Ramos (cell line): ENCODE measurements around the gene NR6A1.

ENCODE experiments used
- in situ Hi-C: fragments of 300-500 bp; cut with MboI; formaldehyde crosslinking; loops from one replicate; pipeline ENCODE4 v1.14.3; 2022; ENCODE audit warnings: low sequenced_read_pairs; ENCODE audit not compliant: unreplicated experiment

Gene NR6A1

GRCh38 chr9:124487260-124488182 is 283.6 kb downstream of the NR6A1 start:
- in situ Hi-C loops: no loop called here

GRCh38 chr9:124486778-124487259 is 284.3 kb downstream of the NR6A1 start:
- in situ Hi-C loops: no loop called here

GRCh38 chr9:124485936-124486335 is 285.2 kb downstream of the NR6A1 start:
- in situ Hi-C loops: no loop called here

DNA sequence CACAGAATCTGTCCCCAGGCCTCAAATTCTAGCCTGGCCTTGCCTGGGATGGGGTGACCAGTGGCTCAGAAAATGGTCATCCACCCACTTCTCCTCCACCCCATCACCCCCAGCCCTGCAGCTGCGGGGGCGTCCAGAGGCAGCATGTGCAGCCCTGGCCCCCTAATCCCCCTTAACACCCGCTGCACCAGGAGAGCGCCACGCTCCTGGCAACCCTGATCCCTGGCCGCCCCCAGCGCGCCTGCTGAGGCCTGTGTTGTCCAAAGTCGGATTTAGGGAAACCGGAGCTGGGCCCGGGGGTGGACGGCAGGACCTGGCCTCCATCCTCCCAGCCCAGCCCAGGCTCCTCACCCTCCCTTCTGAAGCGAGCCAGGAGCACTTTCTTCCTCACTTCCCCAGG is 285.9 kb downstream of the NR6A1 start:
- in situ Hi-C loops: no loop called here

DNA sequence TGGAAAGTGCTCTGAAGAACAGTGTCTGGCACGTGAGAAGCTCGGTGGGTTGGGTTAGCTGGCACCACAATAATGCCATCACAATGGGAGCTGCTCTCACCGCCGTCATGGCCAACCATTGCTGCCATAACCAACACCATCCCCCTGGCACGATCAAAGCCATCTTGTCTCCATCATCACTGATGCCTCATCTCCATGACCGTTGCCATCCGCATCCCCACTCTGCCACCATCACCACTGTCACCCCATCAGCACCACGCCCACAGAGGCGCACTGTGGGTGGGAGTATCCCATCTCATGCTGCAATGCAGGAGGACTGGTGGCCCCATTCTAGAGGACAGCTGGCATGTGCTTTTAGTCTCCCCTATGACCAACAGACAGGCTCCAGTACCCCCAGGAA is 287.6 kb downstream of the NR6A1 start:
- in situ Hi-C loops: no loop called here

- in situ Hi-C loops: no loop called here
These were observed 288.6 kb downstream of the NR6A1 start for GRCh38 chr9:124482431-124483031.

DNA sequence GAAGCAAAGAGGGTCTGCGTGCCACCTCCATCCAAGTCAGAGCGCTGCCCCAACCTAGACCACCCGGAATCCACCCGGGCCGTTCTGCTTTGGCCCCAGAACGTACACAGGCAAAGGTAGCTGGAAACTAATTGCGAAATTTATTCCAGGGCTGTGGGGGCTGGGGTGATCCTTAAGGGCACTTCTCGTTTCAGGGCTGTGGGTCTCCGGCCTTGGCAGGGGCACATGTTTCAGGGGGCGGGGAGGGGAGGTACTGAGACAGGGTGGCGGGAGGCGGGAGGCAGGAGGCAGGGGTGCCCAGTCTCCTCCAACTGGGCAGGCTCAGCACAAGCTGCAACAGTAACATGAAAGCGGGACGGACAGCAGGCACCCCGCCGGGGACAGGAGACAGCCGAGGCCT is 290.0 kb downstream of the NR6A1 start:
- in situ Hi-C loops: no loop called here

GRCh38 chr9:124480621-124480981 is 290.5 kb downstream of the NR6A1 start:
- in situ Hi-C loops: no loop called here

DNA sequence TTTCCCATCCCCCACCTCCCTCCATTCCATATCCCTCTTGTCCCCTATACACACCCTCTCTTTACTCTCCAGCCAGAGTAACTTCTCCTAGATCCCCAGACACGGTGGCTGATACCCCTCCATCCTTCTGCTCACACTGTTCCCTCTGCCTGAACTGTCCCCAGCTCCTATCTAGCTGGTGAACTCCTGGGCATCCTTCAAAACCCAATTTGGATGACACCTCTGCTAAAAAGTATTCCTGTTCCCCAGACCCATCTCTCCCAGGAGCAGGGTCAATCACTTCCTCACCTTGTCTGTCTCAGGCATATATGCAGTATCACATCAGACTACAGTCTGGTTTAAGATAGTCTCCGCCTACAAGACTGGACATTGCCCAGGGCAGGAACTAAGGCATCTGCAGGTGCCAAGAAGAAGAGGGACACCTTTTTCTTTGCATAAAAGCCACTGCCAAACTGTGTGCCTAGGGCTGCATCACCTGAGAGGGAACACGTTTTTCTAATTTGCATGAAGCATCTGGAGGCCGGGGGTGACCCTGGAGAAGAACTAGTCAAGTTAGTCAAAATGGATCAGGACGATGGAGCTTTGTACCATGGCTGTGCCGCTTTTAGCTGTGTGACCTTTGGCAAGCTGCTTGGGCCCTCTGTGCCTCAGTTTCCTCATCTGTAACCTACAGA is 291.0 kb downstream of the NR6A1 start:
- in situ Hi-C loops: no loop called here

DNA sequence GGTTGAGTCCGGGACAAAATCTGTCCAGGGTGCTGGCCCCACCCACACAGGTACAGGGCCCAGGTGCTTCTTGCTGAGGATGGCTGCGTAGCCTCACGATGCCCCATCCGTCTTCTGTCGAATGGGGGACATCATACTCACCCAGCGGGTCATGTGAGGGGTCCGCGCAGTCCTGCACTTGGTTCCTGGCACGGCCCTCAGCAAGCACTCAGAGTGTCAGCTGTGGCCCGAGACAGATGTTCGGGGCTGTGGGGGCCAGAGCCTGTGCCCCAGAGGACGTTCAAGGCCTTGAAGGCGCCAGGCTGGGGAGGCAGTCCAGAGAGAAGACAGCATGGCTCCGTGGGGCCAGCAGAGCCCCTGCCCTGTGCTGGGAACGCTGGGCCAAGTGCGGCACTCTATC is 291.7 kb downstream of the NR6A1 start:
- in situ Hi-C loops: no loop called here

DNA sequence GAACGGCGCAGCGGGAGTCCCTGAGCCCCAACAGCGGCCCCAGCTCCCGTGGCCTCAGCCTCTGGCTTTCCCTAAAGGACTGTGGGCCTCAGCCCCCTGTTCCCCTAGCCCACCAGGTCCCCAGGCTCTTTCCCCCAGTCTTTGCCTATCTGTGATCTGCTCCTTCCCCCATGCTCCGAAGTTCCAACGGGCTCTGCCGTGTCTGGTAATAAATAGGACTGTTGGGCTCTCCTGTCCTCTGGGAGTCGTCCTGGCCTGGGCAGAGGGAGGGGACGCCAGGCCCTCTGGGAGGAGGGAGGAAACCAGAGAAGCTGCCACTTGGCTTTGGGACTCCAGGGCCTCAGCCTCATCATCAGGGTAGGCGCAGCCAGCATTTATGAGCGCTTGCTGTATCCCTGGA is 292.8 kb downstream of the NR6A1 start:
- in situ Hi-C loops: no loop called here

DNA sequence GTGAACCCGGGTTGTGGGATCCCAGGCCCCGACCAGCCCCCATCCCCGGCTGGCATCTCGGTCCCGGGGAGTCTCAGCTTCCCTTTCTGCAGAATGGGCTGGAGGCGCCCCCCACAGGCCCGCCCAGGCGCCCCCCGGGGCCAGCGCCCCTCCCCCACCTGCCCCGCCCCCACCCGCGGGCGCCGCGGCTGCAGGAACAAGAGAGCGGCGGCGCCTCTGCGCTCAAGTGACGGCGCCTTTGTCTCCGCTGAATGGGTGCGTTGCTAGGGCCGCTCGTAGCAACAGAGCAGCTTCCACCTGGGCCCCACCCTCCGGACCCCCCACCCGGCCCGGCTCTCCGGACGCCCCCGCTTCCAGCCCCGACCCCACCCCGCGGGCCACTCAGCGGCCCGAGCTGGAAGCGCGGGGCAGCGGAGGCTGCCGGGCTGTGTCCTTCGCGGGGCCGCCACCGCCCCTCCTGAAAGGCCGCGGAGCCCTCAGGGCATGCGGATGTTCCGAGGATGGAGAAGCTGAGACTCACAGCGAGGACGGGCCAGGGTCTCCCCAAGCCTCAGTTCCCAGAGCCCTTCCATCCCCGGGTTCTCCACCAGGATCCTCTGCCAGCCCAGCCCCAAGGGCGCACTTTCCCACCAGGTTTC is 293.3 kb downstream of the NR6A1 start:
- in situ Hi-C loops: no loop called here

DNA sequence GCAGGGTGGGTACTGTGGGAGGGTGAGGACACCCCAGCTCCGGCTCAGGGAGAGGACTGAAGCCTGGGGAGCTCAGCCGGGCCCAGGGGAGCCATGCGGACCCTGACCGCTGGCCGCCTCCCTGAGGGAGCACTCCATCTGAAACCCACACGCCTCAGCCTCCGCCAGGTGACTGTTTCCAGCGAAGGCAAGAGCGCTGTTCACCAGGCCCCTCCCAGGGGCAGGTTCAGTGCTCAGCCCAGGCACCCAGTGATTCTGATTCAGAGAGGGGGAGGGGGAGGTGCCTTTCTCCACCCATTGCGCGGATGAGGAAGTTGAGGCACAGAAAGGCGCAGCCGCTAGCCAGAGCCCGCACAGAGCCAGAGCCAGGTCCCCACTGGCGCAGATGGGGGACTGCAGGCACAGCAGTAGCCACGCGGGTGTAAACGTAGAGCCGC is 293.9 kb downstream of the NR6A1 start:
- in situ Hi-C loops: no loop called here

GRCh38 chr9:124475868-124476690 is 295.0 kb downstream of the NR6A1 start:
- in situ Hi-C loops: no loop called here

DNA sequence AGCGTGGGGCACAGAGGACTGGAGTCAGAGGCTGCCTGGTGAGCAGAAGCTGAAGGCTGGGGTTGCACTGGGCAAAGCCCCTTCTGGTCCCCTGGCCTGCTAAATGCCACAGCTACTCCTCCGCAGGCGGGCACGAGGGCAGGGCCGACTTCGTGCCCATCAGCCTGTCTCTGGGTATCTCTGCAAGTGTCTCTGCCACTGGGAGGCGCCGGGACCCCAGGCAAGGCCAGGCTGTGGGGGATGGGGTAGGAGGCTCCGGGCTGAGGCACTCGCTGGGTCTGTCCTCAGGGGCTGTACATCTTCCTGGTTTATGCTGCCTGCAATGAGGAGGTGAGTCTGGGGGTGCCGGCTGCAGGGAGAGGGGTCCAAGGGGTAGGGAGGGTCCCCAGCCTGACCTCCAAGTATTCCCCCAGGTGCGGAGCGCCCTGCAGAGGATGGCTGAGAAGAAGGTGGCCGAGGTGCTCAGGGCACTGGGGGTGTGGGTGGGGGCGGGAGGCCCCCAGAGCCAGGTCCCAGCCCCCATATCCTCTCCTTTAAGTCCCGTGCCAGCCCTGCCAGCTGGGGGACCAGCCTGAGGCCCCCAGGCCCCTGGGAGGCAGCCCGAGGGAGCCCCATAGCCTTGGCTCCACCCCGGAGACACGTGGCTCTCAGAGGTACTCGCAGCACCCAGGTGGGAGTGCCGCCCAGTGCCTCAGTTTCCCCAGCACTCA is 295.8 kb downstream of the NR6A1 start:
- in situ Hi-C loops: no loop called here

- in situ Hi-C loops: no loop called here
These were observed 297.0 kb downstream of the NR6A1 start for GRCh38 chr9:124474151-124474550.

DNA sequence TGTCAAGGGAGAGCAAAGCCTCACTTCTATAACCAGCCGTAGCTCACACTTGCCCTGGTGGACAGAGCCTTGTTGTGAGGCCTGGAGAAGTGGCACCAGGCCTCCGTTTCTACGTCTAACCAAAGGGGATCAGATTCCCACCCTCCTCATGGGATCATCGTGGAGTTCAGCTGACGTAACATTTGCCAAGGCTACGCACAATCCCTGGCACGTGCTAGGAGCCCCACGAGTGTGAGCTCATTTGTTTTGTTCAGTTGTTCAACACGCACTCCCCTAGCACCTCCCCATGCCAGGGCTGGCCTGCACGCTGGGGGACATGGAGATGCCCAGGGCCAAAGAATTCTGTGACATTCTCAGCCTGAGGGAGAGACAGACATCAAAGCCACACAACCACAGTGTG is 297.8 kb downstream of the NR6A1 start:
- in situ Hi-C loops: no loop called here

DNA sequence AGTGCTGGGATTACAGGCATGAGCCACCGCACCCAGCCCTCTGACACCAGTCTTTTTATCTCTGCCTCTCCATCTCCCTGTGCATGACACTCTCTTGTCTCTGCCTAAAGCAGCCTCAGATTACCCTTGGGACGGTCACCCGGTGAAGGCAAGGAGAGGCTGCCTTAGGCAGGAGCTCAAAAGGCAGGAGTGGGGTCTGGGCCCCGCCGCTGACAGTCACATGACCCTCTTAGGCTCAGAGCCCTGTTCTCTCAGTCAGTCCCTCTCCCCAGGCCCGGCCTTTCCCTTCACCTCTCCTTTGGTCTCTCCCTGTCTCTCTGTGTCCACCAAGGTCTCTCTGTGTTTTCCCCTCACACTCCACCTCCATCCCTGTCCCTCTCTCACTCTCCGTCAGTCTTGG is 298.3 kb downstream of the NR6A1 start:
- in situ Hi-C loops: no loop called here

DNA sequence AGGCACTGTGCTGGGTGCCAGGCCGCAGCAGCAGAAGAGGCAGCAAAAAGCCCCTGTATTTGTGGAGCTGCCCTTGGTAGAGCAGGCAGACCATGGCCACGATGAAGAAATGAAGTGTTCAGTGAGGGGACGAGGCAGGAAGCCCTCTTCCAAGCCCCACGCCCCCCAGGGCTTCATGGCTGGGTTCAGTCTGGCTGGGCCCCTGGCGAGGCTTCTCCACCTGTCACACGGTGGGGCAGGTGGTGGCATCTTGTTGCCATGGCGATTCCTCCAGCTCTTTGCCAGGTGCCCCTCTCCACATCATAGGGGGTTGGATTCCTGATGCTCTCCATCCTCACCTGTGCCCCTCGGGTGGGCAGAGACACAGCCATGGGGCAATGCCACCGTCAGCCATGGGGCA is 299.4 kb downstream of the NR6A1 start:
- in situ Hi-C loops: no loop called here
